Peyer's patch (tissue), 4 donors: Measurements from ENCODE around the gene CCL4L2.
"Not testable (repeated sequence)": the region's sequence is repeated elsewhere in the genome, so short reads cannot be mapped to it uniquely, and the experiment has no call there.

ENCODE experiments used
- POLR2A ChIP-seq, 2 donors: fragments of 450-650 bp; IDR thresholded peaks; one replicate each; pipeline ENCODE4 v1.5.1; 2017; ENCODE audit warnings: antibody characterized with exemption in 2 of 2, mild to moderate bottlenecking in 2 of 2, moderate library complexity in 2 of 2
- TF ChIP-seq, protein P1 (sequence below), 6 experiments: fragments of 450-650 bp in 4 of 6; fragments of 200-600 bp in 2 of 6; sonication (generic) in 1 of 6; IDR thresholded peaks; one replicate each; pipeline ENCODE4 v1.5.1; 2017 to 2019; ENCODE audit warnings: antibody characterized with exemption in 6 of 6, mild to moderate bottlenecking in 3 of 6, moderate library complexity in 1 of 6

- not testable (repeated sequence) for TF ChIP-seq POLR2A (IDR thresholded peaks at IDR 0.05)
- TF ChIP-seq, protein P1, sequence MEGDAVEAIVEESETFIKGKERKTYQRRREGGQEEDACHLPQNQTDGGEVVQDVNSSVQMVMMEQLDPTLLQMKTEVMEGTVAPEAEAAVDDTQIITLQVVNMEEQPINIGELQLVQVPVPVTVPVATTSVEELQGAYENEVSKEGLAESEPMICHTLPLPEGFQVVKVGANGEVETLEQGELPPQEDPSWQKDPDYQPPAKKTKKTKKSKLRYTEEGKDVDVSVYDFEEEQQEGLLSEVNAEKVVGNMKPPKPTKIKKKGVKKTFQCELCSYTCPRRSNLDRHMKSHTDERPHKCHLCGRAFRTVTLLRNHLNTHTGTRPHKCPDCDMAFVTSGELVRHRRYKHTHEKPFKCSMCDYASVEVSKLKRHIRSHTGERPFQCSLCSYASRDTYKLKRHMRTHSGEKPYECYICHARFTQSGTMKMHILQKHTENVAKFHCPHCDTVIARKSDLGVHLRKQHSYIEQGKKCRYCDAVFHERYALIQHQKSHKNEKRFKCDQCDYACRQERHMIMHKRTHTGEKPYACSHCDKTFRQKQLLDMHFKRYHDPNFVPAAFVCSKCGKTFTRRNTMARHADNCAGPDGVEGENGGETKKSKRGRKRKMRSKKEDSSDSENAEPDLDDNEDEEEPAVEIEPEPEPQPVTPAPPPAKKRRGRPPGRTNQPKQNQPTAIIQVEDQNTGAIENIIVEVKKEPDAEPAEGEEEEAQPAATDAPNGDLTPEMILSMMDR (IDR thresholded peaks at IDR 0.05), result not testable (repeated sequence)
Measured at GRCh38 chr17:36194832-36195433, 15.9 kb upstream of the CCL4L2 start.
